ENCODE results near the gene GABRB1. TPM values are rescaled to one million over a fixed set of nuclear protein-coding genes. Genes with fewer than 3 reads are reported as not detected.

GABRB1 gene
- total and polyA plus RNA-seq, 2 donors (not counting 1 experiment from before 2014, with no cell fraction given), result 0.05 to 0.17 TPM

DNA sequence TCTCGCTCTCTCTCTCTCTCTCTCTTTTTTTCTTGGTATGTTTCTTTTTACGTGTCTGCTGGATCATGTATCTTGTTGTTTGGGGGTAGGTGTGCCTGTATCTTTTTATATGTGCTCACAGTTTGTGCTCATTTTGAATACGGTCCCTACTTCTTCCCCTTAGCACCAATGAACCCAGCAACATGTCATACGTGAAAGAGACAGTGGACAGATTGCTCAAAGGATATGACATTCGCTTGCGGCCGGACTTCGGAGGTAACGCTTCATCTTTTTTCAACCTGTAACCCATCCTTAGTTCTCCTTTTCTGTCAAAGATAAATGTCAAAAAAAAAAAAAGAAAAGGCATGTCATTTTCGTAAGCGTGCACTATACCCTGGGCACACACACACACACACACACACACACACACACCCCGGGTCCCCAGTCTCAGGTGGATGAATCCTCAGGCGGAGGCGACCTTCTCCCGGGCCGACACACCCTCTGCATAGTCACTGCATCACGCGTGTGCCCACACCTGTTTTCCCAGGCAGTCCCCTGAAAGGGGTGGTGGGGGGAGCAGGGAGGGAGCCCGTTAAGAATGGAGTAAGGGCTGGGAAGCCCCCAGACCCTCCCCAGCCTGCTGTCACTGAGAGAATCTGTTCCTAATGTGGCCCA lies 511 bp downstream of the GABRB1 start:
- no peaks in the 10 kb centered on the region for H3K79me2 ChIP-seq (ENCODE audit: control insufficient read depth, insufficient read depth, low read length)
- no peaks in the 10 kb centered on the region for H3K9me3 ChIP-seq (ENCODE audit: control insufficient read depth, insufficient read depth, low read depth, low read length)
- no peak for TF ChIP-seq EZH2 (IDR thresholded peaks at IDR 0.05; ENCODE audit: low read length, missing control alignments)
- TF ChIP-seq, protein P1, sequence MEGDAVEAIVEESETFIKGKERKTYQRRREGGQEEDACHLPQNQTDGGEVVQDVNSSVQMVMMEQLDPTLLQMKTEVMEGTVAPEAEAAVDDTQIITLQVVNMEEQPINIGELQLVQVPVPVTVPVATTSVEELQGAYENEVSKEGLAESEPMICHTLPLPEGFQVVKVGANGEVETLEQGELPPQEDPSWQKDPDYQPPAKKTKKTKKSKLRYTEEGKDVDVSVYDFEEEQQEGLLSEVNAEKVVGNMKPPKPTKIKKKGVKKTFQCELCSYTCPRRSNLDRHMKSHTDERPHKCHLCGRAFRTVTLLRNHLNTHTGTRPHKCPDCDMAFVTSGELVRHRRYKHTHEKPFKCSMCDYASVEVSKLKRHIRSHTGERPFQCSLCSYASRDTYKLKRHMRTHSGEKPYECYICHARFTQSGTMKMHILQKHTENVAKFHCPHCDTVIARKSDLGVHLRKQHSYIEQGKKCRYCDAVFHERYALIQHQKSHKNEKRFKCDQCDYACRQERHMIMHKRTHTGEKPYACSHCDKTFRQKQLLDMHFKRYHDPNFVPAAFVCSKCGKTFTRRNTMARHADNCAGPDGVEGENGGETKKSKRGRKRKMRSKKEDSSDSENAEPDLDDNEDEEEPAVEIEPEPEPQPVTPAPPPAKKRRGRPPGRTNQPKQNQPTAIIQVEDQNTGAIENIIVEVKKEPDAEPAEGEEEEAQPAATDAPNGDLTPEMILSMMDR (conservative IDR thresholded peaks at IDR 0.05 in 1 of 2, IDR thresholded peaks at IDR 0.05 in 1 of 2; ENCODE audit: low read depth in 1 of 2, low read length in 2 of 2), result no peak
- peak overlapping the region; percentile 38 to 84 (median 50) for H3K4me3 ChIP-seq (replicated peaks in 1 of 4; ENCODE audit: control extremely low read depth in 1 of 4, insufficient read depth in 1 of 4, low read depth in 3 of 4, low read length in 4 of 4)
- H4K20me1 ChIP-seq (ENCODE audit: control insufficient read depth, extremely low read depth, insufficient read depth, low read length), result no peaks in the 10 kb centered on the region
- H3K4me2 ChIP-seq (ENCODE audit: extremely low read depth, insufficient read depth, low read length), result peak overlapping the region; percentile 76
- H3K36me3 ChIP-seq (ENCODE audit: control insufficient read depth, insufficient read depth, low read length), result no peaks in the 10 kb centered on the region
- peaks cover 4% of the 10 kb centered on the region for H3K27me3 ChIP-seq (ENCODE audit: control insufficient read depth, insufficient read depth, low read length)
- DNase-seq (ENCODE audit: low read depth in 2 of 2), result no peak
- H2AFZ ChIP-seq (ENCODE audit: low read length), result peak overlapping the region; percentile 58
- no peak overlapping the region for H3K9ac ChIP-seq (ENCODE audit: insufficient read depth, low read length)
- no peak overlapping the region for H3K27ac ChIP-seq (ENCODE audit: insufficient read depth, low read length)
- no peaks in the 10 kb centered on the region for H3K4me1 ChIP-seq (ENCODE audit: control insufficient read depth, extremely low read depth, insufficient read depth, low read length)

DNA sequence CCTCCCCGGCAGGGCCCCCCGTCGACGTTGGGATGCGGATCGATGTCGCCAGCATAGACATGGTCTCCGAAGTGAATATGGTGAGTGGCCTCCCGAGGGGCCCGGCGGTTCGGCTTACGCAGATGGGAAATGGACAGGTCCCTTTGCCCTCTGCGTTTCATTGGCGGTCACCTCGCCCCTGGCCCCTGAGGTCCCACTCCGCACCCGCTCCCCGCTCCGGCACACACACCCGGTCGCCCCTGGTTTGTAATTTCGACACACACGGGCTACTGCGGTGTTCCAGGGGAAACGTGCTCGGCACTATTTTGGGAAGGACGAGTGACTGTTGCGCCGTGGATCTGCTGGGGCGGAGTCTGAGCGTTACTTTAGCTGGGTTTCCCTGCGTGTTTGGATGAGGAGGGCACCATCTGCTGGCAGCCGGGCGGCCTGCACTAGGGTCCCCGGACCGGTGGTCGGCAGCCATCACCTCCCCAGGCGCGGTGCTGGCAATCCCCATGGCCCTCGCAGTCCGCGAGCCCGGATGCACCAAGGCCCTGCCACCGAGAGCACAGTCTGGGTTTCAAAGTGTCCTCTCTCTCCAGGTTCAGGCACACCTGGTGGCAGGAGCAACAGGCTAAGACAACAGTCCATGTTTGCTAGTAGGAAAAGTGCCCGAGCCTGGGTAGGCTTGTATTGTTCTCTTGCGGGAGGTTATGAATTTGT lies 1.2 kb downstream of the GABRB1 start:
- Histone ChIP-seq H3K79me2 (ENCODE audit: control insufficient read depth, insufficient read depth, low read length) (no peaks in the 10 kb centered on the region), H3K9me3 (ENCODE audit: control insufficient read depth, insufficient read depth, low read depth, low read length) (no peaks in the 10 kb centered on the region), H4K20me1 (ENCODE audit: control insufficient read depth, extremely low read depth, insufficient read depth, low read length) (no peaks in the 10 kb centered on the region), H3K27ac (ENCODE audit: insufficient read depth, low read length) (no peak overlapping the region), H3K4me3 (replicated peaks in 1 of 4; ENCODE audit: control extremely low read depth in 1 of 4, insufficient read depth in 1 of 4, low read depth in 3 of 4, low read length in 4 of 4) (peak overlapping the region; percentile 38 to 84 (median 50)), H3K4me1 (ENCODE audit: control insufficient read depth, extremely low read depth, insufficient read depth, low read length) (no peaks in the 10 kb centered on the region), H3K4me2 (ENCODE audit: extremely low read depth, insufficient read depth, low read length) (peak overlapping the region; percentile 73), H3K27me3 (ENCODE audit: control insufficient read depth, insufficient read depth, low read length) (peaks cover 4% of the 10 kb centered on the region), H3K36me3 (ENCODE audit: control insufficient read depth, insufficient read depth, low read length) (no peaks in the 10 kb centered on the region), H2AFZ (ENCODE audit: low read length) (peak overlapping the region; percentile 58), H3K9ac (ENCODE audit: insufficient read depth, low read length) (no peak overlapping the region)
- TF ChIP-seq, protein P1 (conservative IDR thresholded peaks at IDR 0.05 in 1 of 2, IDR thresholded peaks at IDR 0.05 in 1 of 2; ENCODE audit: low read depth in 1 of 2, low read length in 2 of 2), result peak; percentile 59 to 89
- no peak for TF ChIP-seq EZH2 (IDR thresholded peaks at IDR 0.05; ENCODE audit: low read length, missing control alignments)
- peak; percentile 56 to 70 for DNase-seq (ENCODE audit: low read depth in 2 of 2)

DNA sequence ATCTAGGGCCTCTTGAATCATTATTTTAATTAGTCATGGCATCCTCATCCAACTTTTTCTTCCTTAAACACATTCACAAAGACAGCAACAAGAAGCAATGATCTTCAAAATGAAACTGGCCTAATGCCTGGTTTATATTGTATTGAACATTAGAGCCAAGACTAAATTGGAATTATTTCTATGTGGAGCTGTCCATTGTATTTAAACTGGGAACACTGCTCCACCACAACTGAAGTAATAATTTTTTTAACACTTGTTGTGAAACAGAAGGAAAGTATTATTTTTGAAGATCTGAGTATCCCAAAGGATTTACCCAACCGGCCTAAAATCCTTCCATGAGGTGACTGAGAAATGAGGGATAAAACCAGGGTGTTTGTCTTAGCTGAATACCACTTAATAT lies 6.9 kb downstream of the GABRB1 start:
- H3K9ac ChIP-seq (ENCODE audit: insufficient read depth, low read length), result no peak overlapping the region
- no peak for TF ChIP-seq EZH2 (IDR thresholded peaks at IDR 0.05; ENCODE audit: low read length, missing control alignments)
- TF ChIP-seq, protein P1 (conservative IDR thresholded peaks at IDR 0.05 in 1 of 2, IDR thresholded peaks at IDR 0.05 in 1 of 2; ENCODE audit: low read depth in 1 of 2, low read length in 2 of 2), result no peak
- no peak overlapping the region for H3K27ac ChIP-seq (ENCODE audit: insufficient read depth, low read length)

More for the DNA sequence above, 6.9 kb downstream of the GABRB1 start:
- DNase-seq (ENCODE audit: low read depth in 2 of 2), result no peak
- peaks cover under 1% of the 10 kb centered on the region for H3K27me3 ChIP-seq (ENCODE audit: control insufficient read depth, insufficient read depth, low read length)
- no peak overlapping the region for H3K4me3 ChIP-seq (replicated peaks in 1 of 4; ENCODE audit: control extremely low read depth in 1 of 4, insufficient read depth in 1 of 4, low read depth in 3 of 4, low read length in 4 of 4)
- no peaks in the 10 kb centered on the region for H3K36me3 ChIP-seq (ENCODE audit: control insufficient read depth, insufficient read depth, low read length)
- no peaks in the 10 kb centered on the region for H3K9me3 ChIP-seq (ENCODE audit: control insufficient read depth, insufficient read depth, low read depth, low read length)
- no peaks in the 10 kb centered on the region for H3K79me2 ChIP-seq (ENCODE audit: control insufficient read depth, insufficient read depth, low read length)
- H3K4me1 ChIP-seq (ENCODE audit: control insufficient read depth, extremely low read depth, insufficient read depth, low read length), result no peaks in the 10 kb centered on the region
- no peak overlapping the region for H2AFZ ChIP-seq (ENCODE audit: low read length)
- no peak overlapping the region for H3K4me2 ChIP-seq (ENCODE audit: extremely low read depth, insufficient read depth, low read length)
- H4K20me1 ChIP-seq (ENCODE audit: control insufficient read depth, extremely low read depth, insufficient read depth, low read length), result peaks cover 1% of the 10 kb centered on the region

Data from fibroblast of lung (primary cell).